Subcutaneous abdominal adipose tissue (tissue), 5 donors: ENCODE measurements around the gene CNTNAP2.

Experiments
- H3K27ac ChIP-seq: one replicate; pipeline ENCODE4 v1.7.0; 2013; ENCODE audit warnings: low read depth, mild to moderate bottlenecking, inconsistent platforms, low read length, moderate library complexity
- H3K27me3 ChIP-seq, 5 donors: one replicate each; pipeline ENCODE4 v1.7.0; 2013; ENCODE audit warnings: low read length in 5 of 5, inconsistent platforms in 1 of 5; ENCODE audit not compliant: control insufficient read depth in 5 of 5, insufficient read depth in 4 of 5
- H3K36me3 ChIP-seq, 5 donors: one replicate each; pipeline ENCODE4 v1.7.0; 2013; ENCODE audit warnings: low read length in 5 of 5; ENCODE audit not compliant: control insufficient read depth in 5 of 5, insufficient read depth in 5 of 5
- H3K4me1 ChIP-seq, 5 donors: one replicate each; pipeline ENCODE4 v1.7.0; 2013; ENCODE audit warnings: low read length in 5 of 5, mild to moderate bottlenecking in 3 of 5, moderate library complexity in 1 of 5; ENCODE audit not compliant: control insufficient read depth in 5 of 5, insufficient read depth in 5 of 5
- H3K4me3 ChIP-seq, 5 donors: one replicate each; pipeline ENCODE4 v1.7.0; 2013; ENCODE audit warnings: low read length in 5 of 5, low read depth in 1 of 5
- H3K9ac ChIP-seq, 5 donors: one replicate each; pipeline ENCODE4 v1.7.0; 2013; ENCODE audit warnings: low read length in 5 of 5, mild to moderate bottlenecking in 4 of 5, moderate library complexity in 3 of 5
- H3K9me3 ChIP-seq, 5 donors: one replicate each; pipeline ENCODE4 v1.7.0; 2013; ENCODE audit warnings: low read length in 5 of 5; ENCODE audit not compliant: control insufficient read depth in 5 of 5
- donor health status: healthy.
- donor health status: healthy.
- donor health status: healthy.
- donor health status: healthy.
- donor health status: healthy.

Gene CNTNAP2

GRCh38 chr7:147308539-147308938, 1191.9 kb downstream of the CNTNAP2 start:
- no peak overlapping the region for H3K9ac ChIP-seq
- H3K4me1 ChIP-seq: no peaks in the 10 kb centered on the region
- H3K4me3 ChIP-seq: no peak overlapping the region
- H3K36me3 ChIP-seq: no peaks in the 10 kb centered on the region
- peaks cover 0 to 2% (median 0%) of the 10 kb centered on the region in 5 donors for H3K9me3 ChIP-seq
- no peaks in the 10 kb centered on the region for H3K27me3 ChIP-seq
- no peak overlapping the region for H3K27ac ChIP-seq

- Histone ChIP-seq H3K4me3 (no peak overlapping the region), H3K36me3 (no peaks in the 10 kb centered on the region), H3K9me3 (no peaks in the 10 kb centered on the region), H3K9ac (no peak overlapping the region), H3K27ac (no peak overlapping the region), H3K4me1 (no peaks in the 10 kb centered on the region), H3K27me3 (no peaks in the 10 kb centered on the region)
These were observed 1194.7 kb downstream of the CNTNAP2 start for GRCh38 chr7:147311336-147311735.

- Histone ChIP-seq H3K27me3 (no peaks in the 10 kb centered on the region), H3K4me3 (no peak overlapping the region), H3K9ac (no peak overlapping the region)
These were observed 1204.9 kb downstream of the CNTNAP2 start for GRCh38 chr7:147321504-147321903.

GRCh38 chr7:147332988-147333387, 1216.4 kb downstream of the CNTNAP2 start:
- H3K9me3 ChIP-seq: peaks cover 0 to 7% (median 0%) of the 10 kb centered on the region in 5 donors
- H3K27ac ChIP-seq: no peak overlapping the region
- H3K4me3 ChIP-seq: no peak overlapping the region
- H3K27me3 ChIP-seq: no peaks in the 10 kb centered on the region
- no peaks in the 10 kb centered on the region for H3K4me1 ChIP-seq
- no peak overlapping the region for H3K9ac ChIP-seq
- H3K36me3 ChIP-seq: no peaks in the 10 kb centered on the region

More at GRCh38 chr7:147321504-147321903, 1204.9 kb downstream of the CNTNAP2 start:
- no peak overlapping the region for H3K27ac ChIP-seq
- H3K9me3 ChIP-seq: peaks cover 0 to 4% (median under 1%) of the 10 kb centered on the region in 5 donors
- no peaks in the 10 kb centered on the region for H3K36me3 ChIP-seq
- H3K4me1 ChIP-seq: no peaks in the 10 kb centered on the region

- H3K4me1 ChIP-seq: no peaks in the 10 kb centered on the region
- no peak overlapping the region for H3K27ac ChIP-seq
- no peak overlapping the region for H3K9ac ChIP-seq
- H3K4me3 ChIP-seq: no peak overlapping the region
- H3K9me3 ChIP-seq: peaks cover 0 to 5% (median 0%) of the 10 kb centered on the region in 5 donors
- no peaks in the 10 kb centered on the region for H3K36me3 ChIP-seq
- no peaks in the 10 kb centered on the region for H3K27me3 ChIP-seq
These were observed 1246.5 kb downstream of the CNTNAP2 start for GRCh38 chr7:147363101-147363500.

GRCh38 chr7:147376192-147376591, 1259.6 kb downstream of the CNTNAP2 start:
- H3K27ac ChIP-seq: no peak overlapping the region
- H3K4me3 ChIP-seq: no peak overlapping the region
- no peaks in the 10 kb centered on the region for H3K4me1 ChIP-seq
- H3K9ac ChIP-seq: no peak overlapping the region
- no peaks in the 10 kb centered on the region for H3K27me3 ChIP-seq
- H3K36me3 ChIP-seq: no peaks in the 10 kb centered on the region
- no peaks in the 10 kb centered on the region for H3K9me3 ChIP-seq

GRCh38 chr7:147380926-147381325, 1264.3 kb downstream of the CNTNAP2 start:
- Histone ChIP-seq H3K27me3 (no peaks in the 10 kb centered on the region), H3K4me1 (no peaks in the 10 kb centered on the region), H3K36me3 (no peaks in the 10 kb centered on the region), H3K27ac (no peak overlapping the region), H3K9ac (no peak overlapping the region), H3K4me3 (no peak overlapping the region), H3K9me3 (no peaks in the 10 kb centered on the region)

- H3K9me3 ChIP-seq: peaks cover 0 to 8% (median 3%) of the 10 kb centered on the region in 5 donors
- no peaks in the 10 kb centered on the region for H3K4me1 ChIP-seq
- no peak overlapping the region for H3K4me3 ChIP-seq
- H3K9ac ChIP-seq: no peak overlapping the region
- no peaks in the 10 kb centered on the region for H3K27me3 ChIP-seq
- H3K27ac ChIP-seq: no peak overlapping the region
- no peaks in the 10 kb centered on the region for H3K36me3 ChIP-seq
These were observed 1277.7 kb downstream of the CNTNAP2 start for GRCh38 chr7:147394329-147394728.

GRCh38 chr7:147400221-147400689, 1283.7 kb downstream of the CNTNAP2 start:
- Histone ChIP-seq H3K27ac (no peak overlapping the region), H3K27me3 (no peaks in the 10 kb centered on the region), H3K4me3 (peak overlapping the region in 3 of 5 donors; percentile 8 to 36 (median 16)), H3K36me3 (no peaks in the 10 kb centered on the region), H3K9me3 (no peaks in the 10 kb centered on the region), H3K4me1 (peaks cover 0 to 11% (median 0%) of the 10 kb centered on the region in 5 donors), H3K9ac (peak overlapping the region in 1 of 5 donors; percentile 15)

GRCh38 chr7:147400925-147401324, 1284.3 kb downstream of the CNTNAP2 start:
- Histone ChIP-seq H3K36me3 (no peaks in the 10 kb centered on the region), H3K27ac (no peak overlapping the region), H3K27me3 (no peaks in the 10 kb centered on the region), H3K4me1 (peaks cover 0 to 11% (median 0%) of the 10 kb centered on the region in 5 donors), H3K9me3 (no peaks in the 10 kb centered on the region), H3K4me3 (no peak overlapping the region), H3K9ac (no peak overlapping the region)
